ENCODE data around the gene RTL1. TPM values are rescaled to one million over a fixed set of nuclear protein-coding genes. Genes with fewer than 3 reads are reported as not detected.

The RTL1 gene
- total RNA-seq, 1 donor from 2014 or later: 159 TPM

- DNase-seq (ENCODE audit: low spot score, unreplicated experiment): no peak
- no peak for TF ChIP-seq CTCF (IDR thresholded peaks at IDR 0.05; ENCODE audit: unreplicated experiment)
- no peak overlapping the region for H3K27ac Mint-ChIP-seq
- peaks cover 6% of the 10 kb centered on the region for H3K27me3 Mint-ChIP-seq
- peaks cover 48% of the 10 kb centered on the region for H3K36me3 Mint-ChIP-seq (ENCODE audit: insufficient read depth)
- peaks cover 20% of the 10 kb centered on the region for H3K4me1 Mint-ChIP-seq (ENCODE audit: low read depth)
- H3K4me3 Mint-ChIP-seq (ENCODE audit: low read depth): no peak overlapping the region
- peaks cover 28% of the 10 kb centered on the region for H3K9me3 Mint-ChIP-seq (ENCODE audit: low read depth)
Measured at GRCh38 chr14:100884456-100884855, 19.1 kb downstream of the RTL1 start.

- no peak for DNase-seq (ENCODE audit: low spot score, unreplicated experiment)
- H3K27me3 Mint-ChIP-seq: peaks cover 4% of the 10 kb centered on the region
- peaks cover 46% of the 10 kb centered on the region for H3K36me3 Mint-ChIP-seq (ENCODE audit: insufficient read depth)
- H3K27ac Mint-ChIP-seq: no peak overlapping the region
- no peak for TF ChIP-seq CTCF (IDR thresholded peaks at IDR 0.05; ENCODE audit: unreplicated experiment)
- H3K4me3 Mint-ChIP-seq (ENCODE audit: low read depth): no peak overlapping the region
- H3K9me3 Mint-ChIP-seq (ENCODE audit: low read depth): peaks cover 28% of the 10 kb centered on the region
- peaks cover 13% of the 10 kb centered on the region for H3K4me1 Mint-ChIP-seq (ENCODE audit: low read depth)
Measured at GRCh38 chr14:100883789-100884101, 19.8 kb downstream of the RTL1 start.

GRCh38 chr14:100882991-100883788 is 20.3 kb downstream of the RTL1 start:
- Mint-ChIP-seq H3K36me3 (ENCODE audit: insufficient read depth) (peaks cover 46% of the 10 kb centered on the region), H3K27ac (peak overlapping the region; percentile 62), H3K9me3 (ENCODE audit: low read depth) (peaks cover 28% of the 10 kb centered on the region), H3K27me3 (peaks cover 4% of the 10 kb centered on the region), H3K4me3 (ENCODE audit: low read depth) (no peak overlapping the region), H3K4me1 (ENCODE audit: low read depth) (peaks cover 11% of the 10 kb centered on the region)
- no peak for DNase-seq (ENCODE audit: low spot score, unreplicated experiment)
- TF ChIP-seq CTCF (IDR thresholded peaks at IDR 0.05; ENCODE audit: unreplicated experiment): no peak

- Mint-ChIP-seq H3K27me3 (peaks cover 4% of the 10 kb centered on the region), H3K4me1 (ENCODE audit: low read depth) (peaks cover 7% of the 10 kb centered on the region), H3K36me3 (ENCODE audit: insufficient read depth) (peaks cover 44% of the 10 kb centered on the region), H3K9me3 (ENCODE audit: low read depth) (peaks cover 28% of the 10 kb centered on the region), H3K27ac (peak overlapping the region; percentile 62), H3K4me3 (ENCODE audit: low read depth) (no peak overlapping the region)
- no peak for DNase-seq (ENCODE audit: low spot score, unreplicated experiment)
- TF ChIP-seq CTCF (IDR thresholded peaks at IDR 0.05; ENCODE audit: unreplicated experiment): no peak
Measured at GRCh38 chr14:100882026-100882967, 21.2 kb downstream of the RTL1 start.

GRCh38 chr14:100881211-100882025 is 22.1 kb downstream of the RTL1 start:
- Mint-ChIP-seq H3K27ac (no peak overlapping the region), H3K4me1 (ENCODE audit: low read depth) (peaks cover 9% of the 10 kb centered on the region), H3K9me3 (ENCODE audit: low read depth) (peaks cover 28% of the 10 kb centered on the region), H3K4me3 (ENCODE audit: low read depth) (no peak overlapping the region), H3K36me3 (ENCODE audit: insufficient read depth) (peaks cover 44% of the 10 kb centered on the region), H3K27me3 (peaks cover 4% of the 10 kb centered on the region)
- DNase-seq (ENCODE audit: low spot score, unreplicated experiment): no peak
- no peak for TF ChIP-seq CTCF (IDR thresholded peaks at IDR 0.05; ENCODE audit: unreplicated experiment)
